ENCODE measurements around the gene KIAA0232. TPM values are rescaled to one million over a fixed set of nuclear protein-coding genes. Genes with fewer than 3 reads are reported as not detected.

The KIAA0232 gene
- total and polyA plus RNA-seq, 9 of the 15 experiments (the other 6 are each of a cell fraction or from before 2014, with no cell fraction given): 3.5 to 17.4 (median 13.0) TPM

GRCh38 chr4:6826781-6827508 is 44.4 kb downstream of the KIAA0232 start (continued):
- TF ChIP-seq, protein P1, sequence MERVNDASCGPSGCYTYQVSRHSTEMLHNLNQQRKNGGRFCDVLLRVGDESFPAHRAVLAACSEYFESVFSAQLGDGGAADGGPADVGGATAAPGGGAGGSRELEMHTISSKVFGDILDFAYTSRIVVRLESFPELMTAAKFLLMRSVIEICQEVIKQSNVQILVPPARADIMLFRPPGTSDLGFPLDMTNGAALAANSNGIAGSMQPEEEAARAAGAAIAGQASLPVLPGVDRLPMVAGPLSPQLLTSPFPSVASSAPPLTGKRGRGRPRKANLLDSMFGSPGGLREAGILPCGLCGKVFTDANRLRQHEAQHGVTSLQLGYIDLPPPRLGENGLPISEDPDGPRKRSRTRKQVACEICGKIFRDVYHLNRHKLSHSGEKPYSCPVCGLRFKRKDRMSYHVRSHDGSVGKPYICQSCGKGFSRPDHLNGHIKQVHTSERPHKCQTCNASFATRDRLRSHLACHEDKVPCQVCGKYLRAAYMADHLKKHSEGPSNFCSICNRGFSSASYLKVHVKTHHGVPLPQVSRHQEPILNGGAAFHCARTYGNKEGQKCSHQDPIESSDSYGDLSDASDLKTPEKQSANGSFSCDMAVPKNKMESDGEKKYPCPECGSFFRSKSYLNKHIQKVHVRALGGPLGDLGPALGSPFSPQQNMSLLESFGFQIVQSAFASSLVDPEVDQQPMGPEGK (CRISPR knock-in tag; IDR thresholded peaks at IDR 0.05; ENCODE audit: borderline replicate concordance): no peak
- TF ChIP-seq TAF9B (IDR thresholded peaks at IDR 0.05; ENCODE audit: partially characterized antibody) (no peak), ZNF561 (CRISPR knock-in tag; conservative IDR thresholded peaks at IDR 0.05) (no peak), HBP1 (CRISPR knock-in tag; IDR thresholded peaks at IDR 0.05) (no peak), RFX7 (CRISPR knock-in tag; IDR thresholded peaks at IDR 0.05) (no peak), E2F4 (CRISPR knock-in tag; IDR thresholded peaks at IDR 0.05; ENCODE audit: low read depth) (no peak), MLLT1 (IDR thresholded peaks at IDR 0.05) (0 out of 4 replicates have a peak, but pooled peaks of 1 of the 2 experiments have one; percentile 42), ARID1B (IDR thresholded peaks at IDR 0.05) (peak; percentile 96)
- TF ChIP-seq, protein P2, sequence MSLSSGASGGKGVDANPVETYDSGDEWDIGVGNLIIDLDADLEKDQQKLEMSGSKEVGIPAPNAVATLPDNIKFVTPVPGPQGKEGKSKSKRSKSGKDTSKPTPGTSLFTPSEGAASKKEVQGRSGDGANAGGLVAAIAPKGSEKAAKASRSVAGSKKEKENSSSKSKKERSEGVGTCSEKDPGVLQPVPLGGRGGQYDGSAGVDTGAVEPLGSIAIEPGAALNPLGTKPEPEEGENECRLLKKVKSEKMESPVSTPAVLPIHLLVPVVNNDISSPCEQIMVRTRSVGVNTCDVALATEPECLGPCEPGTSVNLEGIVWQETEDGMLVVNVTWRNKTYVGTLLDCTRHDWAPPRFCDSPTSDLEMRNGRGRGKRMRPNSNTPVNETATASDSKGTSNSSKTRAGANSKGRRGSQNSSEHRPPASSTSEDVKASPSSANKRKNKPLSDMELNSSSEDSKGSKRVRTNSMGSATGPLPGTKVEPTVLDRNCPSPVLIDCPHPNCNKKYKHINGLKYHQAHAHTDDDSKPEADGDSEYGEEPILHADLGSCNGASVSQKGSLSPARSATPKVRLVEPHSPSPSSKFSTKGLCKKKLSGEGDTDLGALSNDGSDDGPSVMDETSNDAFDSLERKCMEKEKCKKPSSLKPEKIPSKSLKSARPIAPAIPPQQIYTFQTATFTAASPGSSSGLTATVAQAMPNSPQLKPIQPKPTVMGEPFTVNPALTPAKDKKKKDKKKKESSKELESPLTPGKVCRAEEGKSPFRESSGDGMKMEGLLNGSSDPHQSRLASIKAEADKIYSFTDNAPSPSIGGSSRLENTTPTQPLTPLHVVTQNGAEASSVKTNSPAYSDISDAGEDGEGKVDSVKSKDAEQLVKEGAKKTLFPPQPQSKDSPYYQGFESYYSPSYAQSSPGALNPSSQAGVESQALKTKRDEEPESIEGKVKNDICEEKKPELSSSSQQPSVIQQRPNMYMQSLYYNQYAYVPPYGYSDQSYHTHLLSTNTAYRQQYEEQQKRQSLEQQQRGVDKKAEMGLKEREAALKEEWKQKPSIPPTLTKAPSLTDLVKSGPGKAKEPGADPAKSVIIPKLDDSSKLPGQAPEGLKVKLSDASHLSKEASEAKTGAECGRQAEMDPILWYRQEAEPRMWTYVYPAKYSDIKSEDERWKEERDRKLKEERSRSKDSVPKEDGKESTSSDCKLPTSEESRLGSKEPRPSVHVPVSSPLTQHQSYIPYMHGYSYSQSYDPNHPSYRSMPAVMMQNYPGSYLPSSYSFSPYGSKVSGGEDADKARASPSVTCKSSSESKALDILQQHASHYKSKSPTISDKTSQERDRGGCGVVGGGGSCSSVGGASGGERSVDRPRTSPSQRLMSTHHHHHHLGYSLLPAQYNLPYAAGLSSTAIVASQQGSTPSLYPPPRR (CRISPR knock-in tag; IDR thresholded peaks at IDR 0.05; ENCODE audit: borderline replicate concordance): no peak
- TF ChIP-seq, protein P3, sequence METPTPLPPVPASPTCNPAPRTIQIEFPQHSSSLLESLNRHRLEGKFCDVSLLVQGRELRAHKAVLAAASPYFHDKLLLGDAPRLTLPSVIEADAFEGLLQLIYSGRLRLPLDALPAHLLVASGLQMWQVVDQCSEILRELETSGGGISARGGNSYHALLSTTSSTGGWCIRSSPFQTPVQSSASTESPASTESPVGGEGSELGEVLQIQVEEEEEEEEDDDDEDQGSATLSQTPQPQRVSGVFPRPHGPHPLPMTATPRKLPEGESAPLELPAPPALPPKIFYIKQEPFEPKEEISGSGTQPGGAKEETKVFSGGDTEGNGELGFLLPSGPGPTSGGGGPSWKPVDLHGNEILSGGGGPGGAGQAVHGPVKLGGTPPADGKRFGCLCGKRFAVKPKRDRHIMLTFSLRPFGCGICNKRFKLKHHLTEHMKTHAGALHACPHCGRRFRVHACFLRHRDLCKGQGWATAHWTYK (CRISPR knock-in tag; IDR thresholded peaks at IDR 0.05): 0 out of 2 replicates have a peak, but pooled peaks have one; percentile 17
- TF ChIP-seq, protein P4, sequence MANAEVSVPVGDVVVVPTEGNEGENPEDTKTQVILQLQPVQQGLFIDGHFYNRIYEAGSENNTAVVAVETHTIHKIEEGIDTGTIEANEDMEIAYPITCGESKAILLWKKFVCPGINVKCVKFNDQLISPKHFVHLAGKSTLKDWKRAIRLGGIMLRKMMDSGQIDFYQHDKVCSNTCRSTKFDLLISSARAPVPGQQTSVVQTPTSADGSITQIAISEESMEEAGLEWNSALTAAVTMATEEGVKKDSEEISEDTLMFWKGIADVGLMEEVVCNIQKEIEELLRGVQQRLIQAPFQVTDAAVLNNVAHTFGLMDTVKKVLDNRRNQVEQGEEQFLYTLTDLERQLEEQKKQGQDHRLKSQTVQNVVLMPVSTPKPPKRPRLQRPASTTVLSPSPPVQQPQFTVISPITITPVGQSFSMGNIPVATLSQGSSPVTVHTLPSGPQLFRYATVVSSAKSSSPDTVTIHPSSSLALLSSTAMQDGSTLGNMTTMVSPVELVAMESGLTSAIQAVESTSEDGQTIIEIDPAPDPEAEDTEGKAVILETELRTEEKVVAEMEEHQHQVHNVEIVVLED (CRISPR knock-in tag; IDR thresholded peaks at IDR 0.05): no peak

Data from K562 (cell line).